AG08396 (cell line): Measurements from ENCODE around the gene MRPL9.

Source experiments
- DNase-seq: peaks from one replicate; pipeline ENCODE4 v3.0.0; 2012; ENCODE audit warnings: low spot score, mixed read lengths

The MRPL9 gene

GRCh38 chr1:151711044-151711800 is 52.1 kb downstream of the MRPL9 start:
- DNase-seq, result no peak

GRCh38 chr1:151710187-151710840 is 53.0 kb downstream of the MRPL9 start:
- DNase-seq, result peak; percentile 56
